Left cardiac atrium (tissue), 4 donors: ENCODE data around the gene ADCY7. TPM values are rescaled to one million over a fixed set of nuclear protein-coding genes. Genes with fewer than 3 reads are reported as not detected.

Experiments
- ATAC-seq, 2 donors: fragments of 200-7000 bp; cut with Tn5 transposase; one replicate each; pipeline ENCODE4 v1.9.1; 2020; ENCODE audit warnings: mild to moderate bottlenecking in 2 of 2, moderate library complexity in 2 of 2
- DNase-seq: peaks from one replicate; pipeline ENCODE4 v3.0.0-alpha.2; 2020
- intact Hi-C, 2 donors: fragments of 100-400 bp; cut with DNase I; formaldehyde crosslinking; loops; one replicate each; pipeline versions ENCODE4 v1.14.1 to v1.15.1; 2022 to 2023
- total RNA-seq, 2 donors: library from RNA; stranded (reverse); fragmentation: NEBNext Ultra II Directional; extraction: Animal tissue kit (Norgen Biotek cat#: 25700); gene quantifications; one replicate each; pipeline ENCODE4 v1.2.1, GENCODE V29; 2021
- donor health status: DM: no; HTN: yes; CAD: no.
- donor health status: DM: no; HTN: yes; CAD: no; lungs with severe emphysema.
- donor health status: DM: yes; HTN: yes; CAD: no.
- donor health status: Dilated cardiomyopathy.

ADCY7 gene
- total RNA-seq, 2 donors from 2014 or later = 14.3 to 23.7 TPM

DNA sequence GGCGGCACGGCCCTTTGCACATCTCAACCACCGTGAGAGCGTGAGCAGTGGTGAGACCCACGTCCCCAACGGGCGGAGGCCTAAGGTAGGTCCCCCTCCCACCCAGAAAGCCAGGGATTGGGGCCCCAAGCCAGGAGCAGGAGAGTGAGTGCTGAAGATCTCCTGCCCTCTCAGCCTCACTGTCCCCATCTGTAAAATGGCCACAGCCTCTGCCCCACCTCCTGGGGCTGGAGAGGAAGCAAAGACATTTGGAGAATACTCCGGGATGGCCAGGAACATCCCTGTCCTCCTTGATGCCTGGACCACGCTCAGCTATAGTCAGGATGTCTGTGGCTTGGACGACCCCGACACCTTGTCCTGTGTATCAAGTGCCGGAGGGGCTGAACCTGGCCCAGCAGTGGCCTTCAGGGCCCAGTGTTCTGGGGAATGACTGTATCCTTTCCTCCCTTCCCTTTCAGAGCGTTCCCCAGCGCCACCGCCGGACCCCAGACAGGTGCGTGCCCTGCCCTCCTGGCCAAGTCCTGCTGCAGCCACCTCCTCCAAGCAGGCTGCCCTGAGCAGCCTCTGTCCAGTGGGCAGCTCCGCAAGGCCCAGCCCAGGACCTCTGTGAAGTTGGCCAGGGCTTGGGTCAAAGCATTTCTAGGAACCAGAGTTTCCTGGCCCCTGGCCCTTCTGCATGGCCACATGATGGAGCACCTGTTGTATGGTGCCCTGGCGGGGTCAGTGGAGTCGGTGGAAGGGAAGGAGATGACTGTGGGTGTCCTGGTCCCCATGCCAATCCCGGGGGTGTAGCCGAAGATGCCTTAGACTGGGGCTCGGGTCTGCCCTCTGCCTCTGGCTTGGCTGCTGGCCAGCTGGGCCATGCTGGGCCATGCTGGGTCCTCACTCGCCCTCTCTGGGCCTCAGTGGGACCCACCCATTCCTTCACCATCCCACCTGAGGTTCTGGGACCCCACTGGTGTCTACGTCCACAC is 38.4 kb downstream of the ADCY7 start:
- intact Hi-C loops = no loop called here
- DNase-seq (no peak), ATAC-seq (no peak)

DNA sequence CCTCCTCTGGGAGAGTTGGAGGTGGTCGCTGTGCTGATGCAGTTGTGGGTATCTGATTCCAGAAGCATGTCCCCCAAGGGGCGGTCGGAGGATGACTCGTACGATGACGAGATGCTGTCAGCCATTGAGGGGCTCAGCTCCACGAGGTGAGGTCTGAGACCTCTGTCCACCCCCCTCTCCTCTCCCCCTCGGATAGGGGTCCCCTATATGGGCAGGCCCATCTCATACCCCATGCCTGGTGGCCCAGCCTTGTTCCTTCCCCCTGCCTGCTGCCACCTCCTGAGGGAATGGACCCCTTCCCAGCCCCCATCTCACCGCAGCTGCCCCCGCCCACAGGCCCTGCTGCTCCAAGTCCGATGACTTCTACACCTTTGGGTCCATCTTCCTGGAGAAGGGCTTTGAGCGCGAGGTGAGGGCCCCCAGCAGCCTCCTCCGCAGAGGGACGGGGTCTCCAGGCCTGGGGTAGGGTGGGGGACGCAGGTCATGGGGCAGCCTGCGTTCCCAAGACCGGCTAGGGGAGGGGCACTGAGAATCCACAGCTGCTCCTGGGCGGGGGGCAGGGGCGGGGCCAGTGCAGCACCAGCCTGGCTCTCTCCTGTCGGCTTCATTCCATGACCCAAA is 39.2 kb downstream of the ADCY7 start:
- no peak for DNase-seq
- no peak for ATAC-seq
- intact Hi-C loops = no loop called here

DNA sequence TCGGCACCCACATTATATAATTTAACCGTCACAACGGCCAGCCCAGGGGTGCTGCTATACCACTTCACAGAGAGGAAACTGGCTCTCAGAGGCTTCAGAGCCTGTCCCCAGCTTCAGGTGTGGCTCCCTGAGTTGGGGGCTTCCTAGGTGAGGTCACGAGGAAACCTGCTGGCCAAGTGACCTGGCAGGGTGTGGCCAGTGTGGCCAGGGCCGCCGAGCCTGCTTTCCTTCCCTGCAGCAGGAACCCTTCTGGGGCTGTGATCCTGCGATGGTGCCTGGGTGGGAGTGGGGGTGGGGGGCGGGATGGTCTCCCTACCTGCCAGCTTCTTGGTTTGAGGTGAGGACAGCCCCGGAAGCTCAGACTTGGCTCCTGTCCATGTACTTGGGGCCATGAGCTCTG is 39.9 kb downstream of the ADCY7 start:
- ATAC-seq (no peak), DNase-seq (no peak)
- intact Hi-C loops = no loop called here

DNA sequence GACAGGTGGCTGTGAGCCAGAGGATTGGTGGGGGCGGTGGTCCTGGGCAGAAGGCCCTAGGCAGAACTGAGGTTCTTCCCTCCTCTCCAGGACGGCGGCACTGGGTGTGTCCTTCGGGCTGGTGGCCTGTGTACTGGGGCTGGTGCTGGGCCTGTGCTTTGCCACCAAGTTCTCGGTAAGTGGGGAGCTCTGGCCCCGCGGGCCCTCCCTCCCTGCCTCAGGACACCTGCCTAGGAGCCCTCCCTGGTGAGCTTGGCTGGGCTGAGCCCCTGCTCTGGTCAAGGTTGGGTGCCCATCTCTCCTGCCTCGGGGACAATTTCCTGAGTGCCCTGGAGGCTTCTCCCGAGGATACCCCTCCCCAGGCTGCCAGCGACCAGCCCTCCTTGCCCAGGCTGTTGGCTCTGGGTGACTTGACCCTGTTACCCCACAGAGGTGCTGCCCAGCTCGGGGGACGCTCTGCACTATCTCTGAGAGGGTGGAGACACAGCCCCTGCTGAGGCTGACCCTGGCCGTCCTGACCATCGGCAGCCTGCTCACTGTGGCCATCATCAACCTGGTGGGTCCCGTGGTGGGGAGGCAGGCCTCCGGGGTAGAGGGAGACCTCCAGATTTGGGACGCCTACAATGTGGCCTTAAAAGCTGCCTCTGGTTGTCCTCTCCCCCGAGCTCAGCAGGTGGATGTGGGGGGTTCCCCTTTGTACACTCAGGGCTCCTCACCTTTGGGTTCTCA is 42.0 kb downstream of the ADCY7 start:
- DNase-seq (no peak), ATAC-seq (no peak)
- intact Hi-C loops = no loop called here

DNA sequence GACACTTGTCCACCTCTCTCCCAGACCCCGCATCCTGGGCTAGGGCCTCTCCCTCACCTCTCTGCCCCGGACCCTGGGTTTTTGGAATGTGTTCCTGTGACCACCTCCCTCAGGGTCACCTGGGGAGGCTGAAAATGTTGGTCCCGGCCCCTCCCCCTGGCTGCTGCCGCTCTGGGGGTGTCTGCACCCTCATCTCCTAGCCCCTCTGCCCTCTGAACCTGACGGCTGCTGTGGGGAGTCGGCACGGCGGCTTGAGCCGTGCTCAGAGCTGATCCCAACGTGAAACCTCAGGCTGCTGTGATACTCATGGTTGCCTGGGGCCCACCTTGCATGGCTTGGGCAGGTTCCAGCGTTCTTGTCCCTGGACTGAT is 42.8 kb downstream of the ADCY7 start:
- intact Hi-C loops = no loop called here
- DNase-seq = no peak

DNA sequence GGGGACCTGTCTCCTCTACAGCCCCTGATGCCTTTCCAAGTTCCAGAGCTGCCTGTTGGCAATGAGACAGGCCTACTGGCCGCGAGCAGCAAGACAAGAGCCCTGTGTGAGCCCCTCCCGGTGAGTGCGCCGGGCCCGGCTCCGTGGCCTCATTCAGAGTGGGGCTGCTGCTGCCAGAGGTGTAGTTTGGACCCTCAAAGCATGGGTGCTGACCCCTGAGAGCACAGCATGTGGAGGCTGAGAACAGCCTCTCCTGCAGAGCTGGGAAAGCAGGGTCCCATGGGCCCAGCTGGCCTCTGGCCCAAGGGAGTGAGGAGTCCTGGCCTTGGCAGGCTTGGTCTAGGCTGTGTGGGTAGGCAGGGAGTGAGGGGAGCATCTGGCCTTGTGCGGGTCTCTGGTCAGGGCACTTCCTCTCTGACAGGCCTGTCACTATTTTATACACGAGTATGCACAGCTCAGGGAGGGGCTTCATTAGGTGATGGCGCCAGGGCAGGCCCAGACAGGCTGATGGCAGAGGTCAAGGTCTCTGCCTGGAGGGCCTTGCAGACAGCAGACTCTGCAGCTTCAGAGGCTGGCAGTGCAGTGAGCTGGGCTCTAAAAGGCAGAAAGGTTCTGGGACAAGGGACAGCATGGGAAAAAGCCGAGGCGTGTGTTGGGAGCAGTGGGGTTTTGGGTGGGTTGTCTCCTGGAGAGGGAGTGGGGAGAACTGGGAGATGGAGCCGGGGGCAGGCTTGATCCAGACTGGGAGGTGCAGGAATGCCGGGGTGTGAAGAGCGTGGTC is 43.4 kb downstream of the ADCY7 start:
- intact Hi-C loops = no loop called here
- ATAC-seq (no peak), DNase-seq (no peak)

More for the DNA sequence above, 42.8 kb downstream of the ADCY7 start:
- no peak for ATAC-seq

DNA sequence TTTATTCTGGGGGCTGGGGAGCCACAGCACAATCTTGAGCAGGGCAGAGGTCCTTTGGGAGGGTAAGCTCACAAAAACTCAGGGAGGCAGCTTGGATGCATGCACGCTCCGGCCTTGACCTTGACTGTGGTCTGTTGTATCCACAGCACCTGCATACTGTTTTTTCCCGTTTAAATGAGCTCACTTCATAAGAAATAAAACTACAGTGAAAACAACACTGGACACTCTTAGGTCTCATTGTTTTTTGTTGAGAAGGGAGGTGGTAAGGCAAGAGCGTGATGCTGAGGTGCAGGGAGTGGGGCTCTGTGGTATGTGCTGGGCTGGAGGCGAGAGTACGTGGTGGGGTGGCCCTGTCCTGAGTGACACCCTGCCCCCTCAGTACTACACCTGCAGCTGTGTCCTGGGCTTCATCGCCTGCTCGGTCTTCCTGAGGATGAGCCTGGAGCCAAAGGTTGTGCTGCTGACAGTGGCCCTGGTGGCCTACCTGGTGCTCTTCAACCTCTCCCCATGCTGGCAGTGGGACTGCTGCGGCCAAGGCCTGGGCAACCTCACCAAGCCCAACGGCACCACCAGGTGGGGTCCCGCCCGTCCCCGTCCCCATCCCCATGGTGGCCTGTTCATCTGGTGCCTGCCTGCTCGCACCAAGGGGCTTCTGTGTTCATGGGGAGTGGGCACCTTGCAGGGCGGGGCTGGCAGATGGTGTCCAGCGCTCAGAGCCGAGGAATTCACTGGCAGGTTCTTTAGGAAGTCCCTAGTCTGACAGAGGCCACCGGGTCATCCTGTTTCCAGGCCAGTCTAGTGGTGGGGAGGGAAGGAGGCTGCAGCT is 44.2 kb downstream of the ADCY7 start:
- intact Hi-C loops = no loop called here
- ATAC-seq = no peak
- no peak for DNase-seq

DNA sequence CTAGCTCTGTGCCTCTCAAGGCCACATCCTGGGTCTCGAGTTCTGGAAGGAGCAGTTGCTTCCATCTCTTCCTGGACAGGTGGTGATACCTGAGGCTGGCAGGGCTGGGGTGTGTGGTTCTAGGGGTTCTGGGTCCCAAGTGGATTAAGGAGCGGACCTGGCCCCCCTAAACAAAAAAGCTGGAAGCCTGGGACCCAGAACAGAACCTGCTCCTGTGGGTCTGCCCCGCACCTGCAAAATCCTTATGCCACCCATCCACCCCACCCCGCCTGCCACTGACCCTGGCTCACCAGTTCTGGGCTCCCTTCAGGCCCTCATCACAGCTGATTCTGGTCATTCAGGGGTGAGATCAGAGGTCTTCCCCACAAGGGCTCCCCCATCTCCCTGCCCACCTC is 44.8 kb downstream of the ADCY7 start:
- DNase-seq (no peak), ATAC-seq (no peak)
- intact Hi-C loops = no loop called here

DNA sequence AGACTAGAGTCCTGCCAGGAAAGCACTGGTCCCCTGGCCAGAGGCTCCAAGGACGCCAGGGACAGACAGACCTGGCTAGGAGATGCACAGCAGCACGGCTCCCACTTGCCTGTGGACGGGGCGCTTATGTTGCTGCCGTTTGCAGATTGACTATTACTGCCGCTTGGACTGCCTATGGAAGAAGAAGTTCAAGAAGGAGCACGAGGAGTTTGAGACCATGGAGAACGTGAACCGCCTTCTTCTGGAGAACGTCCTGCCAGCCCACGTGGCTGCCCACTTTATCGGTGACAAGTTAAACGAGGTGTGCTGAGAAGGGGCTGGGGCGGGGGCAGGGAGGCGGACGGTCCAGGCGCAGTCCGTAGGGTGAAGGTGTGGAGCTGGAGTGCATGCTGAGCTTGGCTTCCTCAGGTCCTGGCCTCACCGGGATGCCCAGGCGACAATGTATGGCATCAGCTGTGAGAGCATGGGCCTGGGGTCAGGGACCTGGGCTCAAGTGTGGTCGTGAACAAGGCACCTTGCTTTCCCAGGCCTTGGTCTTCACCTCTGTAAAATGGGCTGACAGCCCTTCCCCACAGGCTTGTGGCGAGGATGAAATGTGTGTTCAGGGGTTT is 45.6 kb downstream of the ADCY7 start:
- ATAC-seq (no peak), DNase-seq (no peak)
- intact Hi-C loops = no loop called here

DNA sequence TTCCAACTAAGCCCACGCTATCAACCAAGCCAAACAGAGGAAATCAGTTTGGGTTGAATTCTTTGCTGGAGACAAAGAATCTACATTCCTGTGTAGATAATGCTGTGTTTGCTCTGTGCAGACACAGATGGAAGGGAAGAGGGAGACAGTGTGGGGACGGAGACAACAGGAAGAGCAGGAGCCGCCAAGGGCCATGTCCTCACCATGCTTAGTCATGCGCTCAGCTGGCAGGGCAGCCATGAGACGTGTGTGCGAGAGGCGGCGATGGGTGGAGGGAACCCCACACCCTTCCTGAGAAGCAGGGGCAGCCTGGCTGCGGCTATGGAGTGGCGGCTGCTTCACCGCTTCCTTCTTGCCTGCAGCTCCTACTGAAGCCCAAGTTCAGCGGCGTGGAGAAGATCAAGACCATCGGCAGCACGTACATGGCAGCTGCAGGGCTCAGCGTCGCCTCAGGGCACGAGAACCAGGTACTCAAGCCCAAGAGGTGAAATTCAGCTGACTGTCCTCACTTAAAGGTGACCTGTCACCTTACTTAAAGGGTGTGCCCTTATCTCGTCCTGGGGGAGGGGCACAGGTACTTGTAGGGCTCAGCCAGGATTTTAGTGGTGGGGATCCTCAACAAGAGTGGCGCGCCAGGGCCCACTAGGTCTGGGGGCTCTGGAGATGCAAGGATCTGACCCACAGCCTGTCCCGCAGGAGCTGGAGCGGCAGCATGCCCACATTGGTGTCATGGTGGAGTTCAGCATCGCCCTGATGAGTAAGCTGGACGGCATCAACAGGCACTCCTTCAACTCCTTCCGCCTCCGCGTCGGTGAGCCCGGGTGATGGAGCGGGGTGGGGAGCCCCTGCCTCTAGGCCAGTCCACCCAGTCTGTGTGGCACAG is 47.5 kb downstream of the ADCY7 start:
- ATAC-seq = peak; percentile 62 to 83
- peak; percentile 85 for DNase-seq
- intact Hi-C loops = no loop called here

DNA sequence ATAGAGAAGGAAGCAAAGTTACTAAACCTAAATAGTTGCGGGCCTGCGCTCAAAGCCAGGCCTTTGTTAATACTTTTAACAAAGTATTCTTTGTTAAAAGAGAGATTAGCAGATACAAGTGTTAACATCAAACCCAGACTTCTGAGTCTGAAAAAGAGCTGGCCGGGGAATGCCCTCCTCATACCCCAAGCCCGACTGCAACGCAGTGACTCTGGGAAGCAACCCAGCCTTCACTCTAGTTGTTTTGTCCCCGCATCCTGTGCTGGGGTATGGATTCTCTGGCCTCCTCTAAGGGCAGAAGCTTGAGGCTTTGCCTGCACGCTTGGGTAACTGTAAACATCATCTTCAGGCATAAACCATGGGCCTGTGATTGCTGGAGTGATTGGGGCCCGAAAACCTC is 48.3 kb downstream of the ADCY7 start:
- intact Hi-C loops = no loop called here
- ATAC-seq (no peak), DNase-seq (no peak)

DNA sequence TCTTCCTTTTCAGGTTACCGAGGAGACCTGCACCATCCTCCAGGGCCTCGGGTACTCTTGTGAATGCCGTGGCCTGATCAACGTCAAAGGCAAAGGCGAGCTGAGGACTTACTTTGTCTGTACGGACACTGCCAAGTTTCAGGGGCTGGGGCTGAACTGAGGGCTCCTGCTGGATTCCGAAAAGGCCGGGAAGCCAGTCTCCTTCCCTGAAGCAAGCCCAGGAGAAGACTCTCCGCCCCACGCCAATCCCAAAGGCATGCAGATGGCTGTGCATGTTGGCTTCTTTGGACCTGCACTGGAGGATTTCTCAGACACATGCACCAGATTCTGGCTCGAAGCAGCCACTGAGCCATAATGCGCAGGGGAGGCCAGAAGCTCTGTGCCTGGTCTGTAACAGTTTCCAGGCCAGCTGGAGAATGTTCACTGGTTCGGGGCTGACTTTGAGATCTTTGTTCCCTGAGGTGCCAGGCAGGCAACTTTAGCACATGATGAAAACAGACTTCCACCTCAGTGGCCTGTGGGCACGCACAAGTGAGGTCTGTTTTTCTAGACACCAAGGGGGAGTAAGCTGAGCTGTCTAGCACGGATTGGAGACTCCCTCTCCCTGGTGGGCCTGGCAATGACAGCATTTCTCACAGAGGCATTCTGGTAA is 49.1 kb downstream of the ADCY7 start:
- intact Hi-C loops = no loop called here
- no peak for ATAC-seq
- no peak for DNase-seq

DNA sequence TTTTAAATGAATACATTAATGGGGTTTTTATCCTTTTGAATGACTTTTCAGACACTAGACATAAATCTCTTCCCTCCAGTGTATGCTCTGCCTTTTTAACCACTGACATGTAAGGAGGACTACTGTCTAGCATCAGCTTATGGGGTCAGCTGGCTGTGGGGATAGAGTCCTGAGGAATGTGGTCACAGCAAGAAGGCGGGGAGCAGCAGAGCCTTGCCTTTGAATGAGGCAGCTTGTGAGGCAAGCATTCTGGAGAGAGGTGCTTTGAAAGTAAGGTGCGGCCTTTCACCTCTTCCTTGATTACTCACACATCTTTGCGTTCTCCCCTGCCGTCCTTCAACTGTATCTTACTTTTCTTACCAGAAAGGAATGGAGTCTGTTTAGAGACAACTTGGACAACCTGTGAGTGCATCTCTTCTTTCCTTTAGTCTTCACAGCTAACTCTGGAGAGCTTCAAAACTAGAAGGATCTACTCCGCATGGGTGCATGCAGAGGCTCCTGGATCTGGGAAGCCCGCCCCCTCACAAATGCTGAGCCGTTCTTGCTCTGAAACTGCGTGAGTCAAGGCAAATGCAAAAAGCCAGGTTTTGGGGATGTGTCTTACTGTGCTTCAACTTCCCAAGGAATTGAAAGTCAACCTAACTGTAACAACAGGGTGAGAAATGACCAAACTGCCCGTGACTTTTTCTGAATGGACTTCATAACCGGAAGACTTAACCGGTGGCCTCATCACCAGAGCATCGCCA is 49.9 kb downstream of the ADCY7 start:
- ATAC-seq (no peak), DNase-seq (no peak)
- intact Hi-C loops = no loop called here

DNA sequence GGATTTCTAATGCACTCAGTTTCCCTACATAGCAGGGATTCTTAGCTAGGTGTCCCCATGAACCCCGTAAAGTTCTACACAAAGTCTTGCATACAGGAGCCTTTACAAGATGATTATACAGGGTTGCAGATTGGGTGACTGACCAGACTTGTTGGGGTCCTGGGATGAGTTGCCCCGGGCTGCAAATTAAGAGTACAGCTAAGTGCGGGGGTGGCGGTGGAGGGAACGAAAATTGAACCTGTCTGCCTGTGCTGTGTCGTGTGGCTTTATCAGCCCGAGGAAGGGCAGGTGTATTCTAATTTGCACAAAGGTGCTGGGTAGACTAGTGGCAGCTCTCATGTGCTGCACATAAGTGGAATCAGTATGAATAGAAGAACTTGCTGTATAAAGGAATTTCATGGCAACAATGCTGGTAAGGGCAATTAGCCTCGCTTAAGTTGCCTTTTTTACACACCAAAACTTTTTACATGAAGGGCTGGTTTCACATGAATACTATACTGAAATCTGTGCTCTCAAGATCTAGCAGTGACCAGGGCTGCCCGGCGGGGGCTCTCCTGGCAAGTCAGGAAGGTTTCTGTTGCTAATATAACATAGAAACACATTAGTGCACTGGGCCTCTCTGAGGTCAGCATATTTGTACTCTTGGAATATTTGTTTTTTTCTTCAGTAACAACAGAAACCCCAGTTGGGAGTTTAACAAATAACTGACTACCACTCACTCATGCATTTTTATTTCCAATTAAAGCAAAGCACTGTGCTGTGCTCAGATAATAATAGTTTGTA is 50.7 kb downstream of the ADCY7 start:
- intact Hi-C loops = no loop called here
- no peak for DNase-seq

More for the DNA sequence above, 50.7 kb downstream of the ADCY7 start:
- ATAC-seq = no peak
